ENCODE results near the gene BABAM2. TPM values are rescaled to one million over a fixed set of nuclear protein-coding genes. Genes with fewer than 3 reads are reported as not detected.

The BABAM2 gene
- total RNA-seq, 2 experiments from 2014 or later, result 50.7 to 51.0 TPM

DNA sequence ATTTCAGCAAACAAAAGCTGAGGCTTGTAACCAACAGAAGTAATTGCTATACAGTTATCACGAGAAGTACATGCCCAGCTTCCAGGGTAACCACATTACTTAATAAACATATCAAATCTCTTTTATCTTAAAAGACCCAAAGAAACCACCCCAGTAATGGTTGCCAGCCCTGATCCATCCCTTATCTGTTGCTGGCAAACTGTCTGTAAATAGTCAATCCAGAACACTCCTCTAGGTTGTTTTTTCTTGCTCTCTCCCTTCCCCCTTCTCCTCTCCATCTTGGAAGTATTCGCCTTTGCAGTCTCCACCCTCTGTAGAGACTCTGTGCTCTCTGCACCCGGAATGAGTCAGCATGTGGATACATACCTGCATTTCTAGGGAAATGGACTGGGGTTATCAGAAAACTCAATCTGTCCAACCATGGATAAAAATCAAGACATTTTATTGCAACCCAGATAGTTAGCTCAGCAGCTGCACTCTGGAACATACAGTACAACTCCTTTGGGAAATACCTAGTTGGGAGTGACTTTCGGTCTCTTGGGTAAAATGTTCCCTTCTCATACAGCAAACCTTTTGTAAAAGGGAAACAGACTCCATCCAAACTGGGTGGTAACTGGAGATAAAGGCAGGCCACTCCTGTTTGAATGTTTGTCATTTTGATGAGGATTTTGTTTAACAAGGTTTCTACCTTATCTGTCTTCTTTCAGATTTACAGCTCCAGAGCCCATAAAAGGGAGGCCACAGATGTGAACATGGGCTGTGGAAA lies 378.7 kb downstream of the BABAM2 start:
- Mint-ChIP-seq H3K36me3 (peaks cover 29% of the 10 kb centered on the region), H3K9me3 (peaks cover 3% of the 10 kb centered on the region), H3K27me3 (no peaks in the 10 kb centered on the region), H3K4me3 (no peak overlapping the region), H3K4me1 (peaks cover 33% of the 10 kb centered on the region), H3K27ac (no peak overlapping the region)
- no peak for DNase-seq
- POLR2A ChIA-PET, result no interaction called here
- no peak for ATAC-seq (ENCODE audit: low read depth)

GRCh38 chr2:28270456-28271152 lies 380.1 kb downstream of the BABAM2 start:
- Mint-ChIP-seq H3K27ac (no peak overlapping the region), H3K9me3 (peaks cover 3% of the 10 kb centered on the region), H3K4me3 (no peak overlapping the region), H3K36me3 (peaks cover 31% of the 10 kb centered on the region), H3K27me3 (no peaks in the 10 kb centered on the region), H3K4me1 (peaks cover 41% of the 10 kb centered on the region)
- DNase-seq, result no peak
- ATAC-seq (ENCODE audit: low read depth), result no peak
- POLR2A ChIA-PET, result interaction anchor here (1.5 kb wide), 1 partner anchor 120 kb away, joined by 4 read pairs; no protein-coding TSS in a partner anchor

DNA sequence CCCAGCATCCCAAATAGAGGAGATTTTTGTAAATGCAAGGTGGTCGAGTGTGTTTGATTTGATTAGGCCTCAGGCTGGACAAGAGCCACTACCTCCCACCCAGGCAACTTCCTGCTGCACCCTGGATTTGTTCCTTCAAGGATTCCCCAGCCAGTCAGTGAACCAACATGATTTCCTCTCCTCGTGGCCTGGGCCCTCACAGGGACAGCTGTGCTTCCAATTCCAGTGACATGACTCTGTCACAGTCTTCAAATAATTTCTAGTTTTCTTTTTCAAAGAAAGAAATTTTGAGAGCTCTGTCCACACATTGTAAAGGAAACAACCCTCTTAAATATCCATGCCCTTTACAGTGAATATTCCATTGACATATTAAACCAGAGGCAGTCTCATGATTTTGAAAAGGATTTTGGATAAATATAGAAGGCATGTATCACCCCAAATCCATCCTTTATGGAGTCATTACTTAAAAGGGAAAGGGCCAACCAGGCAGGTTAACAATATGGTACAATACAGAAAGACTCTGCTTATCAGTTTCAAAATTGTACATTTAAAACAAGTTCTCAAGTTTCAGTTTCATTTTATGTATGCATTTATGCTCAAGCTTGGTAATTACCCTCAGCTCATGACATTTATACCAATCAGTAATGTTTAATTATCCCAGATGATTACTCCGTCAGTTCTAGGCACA lies 380.8 kb downstream of the BABAM2 start:
- Mint-ChIP-seq H3K9me3 (peaks cover 3% of the 10 kb centered on the region), H3K36me3 (peaks cover 28% of the 10 kb centered on the region), H3K27ac (peak overlapping the region; percentile 75), H3K4me1 (peaks cover 40% of the 10 kb centered on the region), H3K4me3 (peak overlapping the region; percentile 64), H3K27me3 (no peaks in the 10 kb centered on the region)
- DNase-seq (no peak), ATAC-seq (ENCODE audit: low read depth) (peak; percentile 48)
- POLR2A ChIA-PET, result interaction anchor here (1.5 kb wide), 1 partner anchor 119 kb away, joined by 4 read pairs; no protein-coding TSS in a partner anchor

- Mint-ChIP-seq H3K4me3 (peak overlapping the region; percentile 64), H3K9me3 (peaks cover 3% of the 10 kb centered on the region), H3K27ac (peak overlapping the region; percentile 75), H3K27me3 (no peaks in the 10 kb centered on the region), H3K4me1 (peaks cover 40% of the 10 kb centered on the region), H3K36me3 (peaks cover 26% of the 10 kb centered on the region)
- DNase-seq (no peak), ATAC-seq (ENCODE audit: low read depth) (no peak)
- POLR2A ChIA-PET, result no interaction called here
Observed at GRCh38 chr2:28271919-28272250, 381.4 kb downstream of the BABAM2 start.

DNA sequence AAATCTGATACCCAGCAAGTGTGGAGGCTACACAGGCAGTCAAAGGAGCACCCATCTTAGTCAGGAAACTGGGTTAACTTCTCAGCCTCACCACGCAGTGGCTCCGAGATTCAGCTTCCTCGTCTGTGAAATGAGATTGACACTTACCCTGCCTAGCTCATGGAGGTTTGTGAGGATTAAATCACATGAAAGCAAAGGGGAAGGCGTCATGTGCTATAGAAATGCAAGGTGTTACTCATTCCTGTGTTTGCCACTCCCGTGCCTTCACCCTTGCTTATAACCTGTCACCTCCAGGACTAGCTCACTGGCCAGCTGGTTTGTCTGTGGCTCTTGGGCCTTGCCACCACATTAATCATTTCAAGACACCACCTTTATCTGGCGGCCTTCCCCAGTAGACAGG lies 383.2 kb downstream of the BABAM2 start:
- Mint-ChIP-seq H3K4me3 (no peak overlapping the region), H3K27ac (no peak overlapping the region), H3K9me3 (peaks cover 3% of the 10 kb centered on the region), H3K4me1 (peaks cover 31% of the 10 kb centered on the region), H3K27me3 (no peaks in the 10 kb centered on the region), H3K36me3 (peaks cover 25% of the 10 kb centered on the region)
- ATAC-seq (ENCODE audit: low read depth) (peak; percentile 11), DNase-seq (no peak)
- POLR2A ChIA-PET, result no interaction called here

GRCh38 chr2:28274911-28275685 lies 384.6 kb downstream of the BABAM2 start:
- H3K4me1 Mint-ChIP-seq, result peaks cover 30% of the 10 kb centered on the region
- no peak overlapping the region for H3K4me3 Mint-ChIP-seq
- H3K27ac Mint-ChIP-seq, result no peak overlapping the region
- DNase-seq, result no peak
- H3K27me3 Mint-ChIP-seq, result no peaks in the 10 kb centered on the region
- peaks cover 23% of the 10 kb centered on the region for H3K36me3 Mint-ChIP-seq
- peaks cover 3% of the 10 kb centered on the region for H3K9me3 Mint-ChIP-seq
- no peak for ATAC-seq (ENCODE audit: low read depth)
- POLR2A ChIA-PET, result interaction anchor here (1.0 kb wide), 1 partner anchor 24 kb away, joined by 3 read pairs; no protein-coding TSS in a partner anchor

GRCh38 chr2:28276076-28276618 lies 385.6 kb downstream of the BABAM2 start:
- ATAC-seq (ENCODE audit: low read depth), result no peak
- Mint-ChIP-seq H3K27me3 (no peaks in the 10 kb centered on the region), H3K27ac (no peak overlapping the region), H3K9me3 (peaks cover 3% of the 10 kb centered on the region), H3K4me3 (no peak overlapping the region), H3K4me1 (peaks cover 23% of the 10 kb centered on the region), H3K36me3 (peaks cover 26% of the 10 kb centered on the region)
- no peak for DNase-seq
- POLR2A ChIA-PET, result interaction anchor here (0.7 to 1.0 kb wide), 3 partner anchors 23 to 1073 kb away, joined by 3 read pairs; no protein-coding TSS in a partner anchor

DNA sequence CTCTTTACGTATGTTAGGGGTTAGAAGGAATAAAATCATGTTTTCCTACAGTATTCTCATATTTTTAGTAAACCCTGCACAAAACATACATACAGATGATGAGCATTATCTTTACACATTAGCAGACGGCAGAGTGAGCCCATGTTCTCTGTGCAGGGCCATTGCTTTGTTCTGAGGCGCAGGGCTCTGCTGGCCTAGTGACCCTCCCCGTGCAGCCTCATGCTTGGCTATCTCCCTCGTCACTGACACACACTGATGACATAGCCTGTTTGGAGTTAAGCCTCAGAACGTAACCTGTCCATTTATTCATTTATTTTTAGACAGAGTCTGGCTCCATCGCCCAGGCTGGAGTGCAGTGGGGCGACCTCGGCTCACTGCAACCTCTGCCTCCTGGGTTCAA lies 386.3 kb downstream of the BABAM2 start:
- ATAC-seq (ENCODE audit: low read depth), result no peak
- Mint-ChIP-seq H3K4me3 (no peak overlapping the region), H3K27ac (no peak overlapping the region)

DNA sequence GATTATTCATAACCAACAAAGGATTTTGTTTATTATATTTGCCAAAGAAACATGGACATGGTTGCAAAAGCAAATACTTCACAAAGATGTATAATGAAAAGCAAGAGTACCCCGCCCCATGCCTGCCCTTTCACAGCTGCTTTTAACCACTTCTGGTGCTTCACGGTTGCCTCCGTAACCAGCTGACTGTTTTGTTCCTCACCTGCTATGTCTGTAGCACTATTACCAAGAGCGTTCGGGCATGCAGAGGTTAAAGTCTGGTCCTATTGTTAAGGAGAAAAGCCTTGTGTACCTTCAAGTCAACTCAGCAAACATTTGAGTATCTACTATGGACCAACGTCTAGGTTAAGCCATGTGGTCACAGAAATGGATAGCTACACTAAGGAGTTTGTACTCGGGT lies 386.9 kb downstream of the BABAM2 start:
- POLR2A ChIA-PET, result no interaction called here
- ATAC-seq (ENCODE audit: low read depth) (no peak), DNase-seq (no peak)
- peaks cover 19% of the 10 kb centered on the region for H3K36me3 Mint-ChIP-seq
- no peak overlapping the region for H3K4me3 Mint-ChIP-seq
- H3K9me3 Mint-ChIP-seq, result no peaks in the 10 kb centered on the region
- H3K4me1 Mint-ChIP-seq, result peaks cover 16% of the 10 kb centered on the region
- H3K27me3 Mint-ChIP-seq, result no peaks in the 10 kb centered on the region
- H3K27ac Mint-ChIP-seq, result no peak overlapping the region

More for the DNA sequence above, 386.3 kb downstream of the BABAM2 start:
- POLR2A ChIA-PET, result no interaction called here
- H3K9me3 Mint-ChIP-seq, result peaks cover 1% of the 10 kb centered on the region
- DNase-seq, result no peak
- H3K4me1 Mint-ChIP-seq, result peaks cover 16% of the 10 kb centered on the region
- H3K36me3 Mint-ChIP-seq, result peaks cover 23% of the 10 kb centered on the region
- no peaks in the 10 kb centered on the region for H3K27me3 Mint-ChIP-seq

DNA sequence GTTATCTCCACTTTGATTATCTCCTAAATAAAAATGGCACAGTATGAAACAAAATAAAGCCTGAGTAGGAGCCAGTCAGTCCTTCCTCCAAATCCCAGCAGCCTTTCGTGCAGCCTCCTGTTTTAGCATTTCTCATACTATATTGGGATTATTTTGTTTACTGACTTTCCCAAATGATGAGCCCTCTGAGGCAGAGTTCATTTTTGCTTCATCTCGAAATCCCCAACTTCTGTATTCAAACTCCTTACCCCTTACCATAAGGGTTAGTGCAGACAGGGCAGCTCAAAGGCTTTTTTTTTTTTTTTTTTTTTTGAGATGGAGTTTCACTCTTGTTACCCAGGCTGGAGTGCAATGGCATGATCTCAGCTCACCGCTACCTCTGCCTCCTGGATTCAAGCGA lies 388.8 kb downstream of the BABAM2 start:
- DNase-seq (no peak), ATAC-seq (ENCODE audit: low read depth) (no peak)
- Mint-ChIP-seq H3K27me3 (no peaks in the 10 kb centered on the region), H3K4me1 (peaks cover 10% of the 10 kb centered on the region), H3K27ac (no peak overlapping the region), H3K9me3 (no peaks in the 10 kb centered on the region), H3K36me3 (peaks cover 11% of the 10 kb centered on the region), H3K4me3 (no peak overlapping the region)
- POLR2A ChIA-PET, result interaction anchor here (0.8 kb wide), 1 partner anchor 12 kb away, joined by 7 read pairs; no protein-coding TSS in a partner anchor

DNA sequence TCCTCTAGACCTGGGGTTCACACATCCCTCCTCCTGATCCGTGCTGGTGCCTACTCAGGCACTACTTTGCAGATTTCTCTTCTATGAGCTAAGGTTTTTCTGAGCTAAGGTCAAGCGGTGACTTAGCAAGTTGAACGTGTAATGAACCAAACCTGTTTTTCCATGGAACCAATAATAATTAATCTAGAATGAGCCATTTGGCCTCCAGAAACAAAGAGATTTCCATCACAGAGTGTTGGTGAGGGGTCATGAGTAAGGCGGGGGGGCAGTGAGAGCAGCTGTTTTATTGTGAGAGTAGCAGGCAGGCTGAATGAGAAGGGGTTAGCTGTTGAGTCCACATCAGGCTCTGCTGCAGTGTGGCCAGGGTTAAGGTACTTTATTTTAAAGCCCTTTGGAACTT lies 390.1 kb downstream of the BABAM2 start:
- DNase-seq (no peak), ATAC-seq (ENCODE audit: low read depth) (no peak)
- Mint-ChIP-seq H3K9me3 (no peaks in the 10 kb centered on the region), H3K27me3 (no peaks in the 10 kb centered on the region), H3K4me3 (no peak overlapping the region), H3K36me3 (peaks cover 10% of the 10 kb centered on the region), H3K27ac (no peak overlapping the region), H3K4me1 (peaks cover 3% of the 10 kb centered on the region)
- POLR2A ChIA-PET, result no interaction called here

DNA sequence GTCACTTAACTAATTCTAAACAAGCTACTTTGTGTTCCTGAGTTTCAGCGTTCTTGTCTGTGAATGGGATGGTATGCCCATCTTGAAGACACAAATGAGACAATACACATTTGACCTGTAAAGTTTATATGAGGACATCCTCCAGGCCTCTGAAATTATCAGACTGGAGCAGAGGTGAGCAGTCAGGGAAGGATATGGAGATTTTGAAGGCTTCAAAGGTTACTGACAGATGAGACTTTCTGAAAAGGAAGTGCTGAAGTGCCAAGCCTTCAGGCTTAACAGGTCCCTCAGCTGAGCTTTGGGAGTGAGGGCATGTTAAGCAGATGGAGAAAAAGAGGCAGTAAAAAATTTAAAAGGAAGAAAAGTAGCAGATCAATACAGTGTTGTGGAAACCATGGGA lies 391.2 kb downstream of the BABAM2 start:
- ATAC-seq (ENCODE audit: low read depth), result no peak
- Mint-ChIP-seq H3K4me3 (no peak overlapping the region), H3K27me3 (no peaks in the 10 kb centered on the region), H3K27ac (no peak overlapping the region), H3K36me3 (peaks cover 14% of the 10 kb centered on the region), H3K4me1 (peaks cover 3% of the 10 kb centered on the region), H3K9me3 (no peaks in the 10 kb centered on the region)
- POLR2A ChIA-PET, result no interaction called here
- no peak for DNase-seq

DNA sequence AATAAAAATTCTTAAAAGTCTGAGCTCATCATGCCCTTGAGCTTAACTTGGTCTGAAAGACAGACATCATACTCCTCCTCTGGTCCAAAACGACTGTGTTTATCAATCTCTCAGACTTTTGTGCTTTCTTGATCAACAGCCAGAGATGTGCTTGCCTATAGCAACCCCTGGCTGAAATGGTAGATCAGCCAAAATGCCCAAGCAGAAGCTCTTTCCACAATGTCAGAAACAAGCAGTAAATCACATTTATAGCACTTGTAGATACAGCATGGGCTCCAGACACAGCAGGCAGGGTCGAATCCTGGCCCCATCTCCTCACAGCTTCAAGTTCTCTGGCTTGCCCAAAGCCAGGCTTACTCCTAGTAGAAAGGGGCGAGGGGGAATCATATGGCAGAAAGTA lies 391.7 kb downstream of the BABAM2 start:
- ATAC-seq (ENCODE audit: low read depth), result no peak
- H3K4me1 Mint-ChIP-seq, result peaks cover 3% of the 10 kb centered on the region
- POLR2A ChIA-PET, result no interaction called here
- peaks cover 14% of the 10 kb centered on the region for H3K36me3 Mint-ChIP-seq
- H3K27ac Mint-ChIP-seq, result no peak overlapping the region
- no peaks in the 10 kb centered on the region for H3K9me3 Mint-ChIP-seq
- DNase-seq, result no peak
- H3K4me3 Mint-ChIP-seq, result no peak overlapping the region
- no peaks in the 10 kb centered on the region for H3K27me3 Mint-ChIP-seq
